ENCODE data around the gene KIF26B.
"Not testable (repeated sequence)": the region's sequence is repeated elsewhere in the genome, so short reads cannot be mapped to it uniquely, and the experiment has no call there.

KIF26B gene

GRCh38 chr1:245672836-245673656 is 518.3 kb downstream of the KIF26B start:
- DNase-seq = not testable (repeated sequence)

DNA sequence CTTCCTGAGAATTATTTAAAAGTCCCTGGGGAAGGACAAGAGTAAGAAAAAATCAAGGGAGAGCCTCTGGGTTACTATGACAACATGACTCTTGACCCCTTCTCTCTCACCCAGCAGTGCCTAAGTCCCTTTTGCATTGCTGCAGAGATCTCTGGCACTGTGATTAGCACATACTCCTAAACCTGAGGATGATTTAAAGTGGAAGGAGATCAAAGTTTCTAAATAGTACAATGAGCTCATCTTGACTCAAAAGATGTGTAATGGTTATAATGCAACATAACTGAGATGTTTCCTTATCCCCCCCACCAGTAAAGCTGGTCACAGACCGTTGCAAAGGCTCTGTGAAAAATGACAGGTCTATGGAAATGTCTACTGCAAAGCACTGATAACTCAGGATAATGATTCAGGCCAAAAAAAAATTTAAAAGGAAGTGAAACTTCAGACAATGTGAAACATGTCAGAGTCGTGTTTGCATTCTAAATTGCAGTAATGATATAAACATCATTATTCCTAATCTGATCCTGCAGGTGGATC is 519.2 kb downstream of the KIF26B start:
- no peak for DNase-seq

GRCh38 chr1:245677461-245678240 is 522.9 kb downstream of the KIF26B start:
- DNase-seq = no peak

GRCh38 chr1:245678860-245679411 is 524.2 kb downstream of the KIF26B start:
- no peak for DNase-seq

- DNase-seq = no peak
Measured at GRCh38 chr1:245679821-245680780, 525.3 kb downstream of the KIF26B start.

- DNase-seq = no peak
Measured at GRCh38 chr1:245682638-245683628, 528.1 kb downstream of the KIF26B start.

DNA sequence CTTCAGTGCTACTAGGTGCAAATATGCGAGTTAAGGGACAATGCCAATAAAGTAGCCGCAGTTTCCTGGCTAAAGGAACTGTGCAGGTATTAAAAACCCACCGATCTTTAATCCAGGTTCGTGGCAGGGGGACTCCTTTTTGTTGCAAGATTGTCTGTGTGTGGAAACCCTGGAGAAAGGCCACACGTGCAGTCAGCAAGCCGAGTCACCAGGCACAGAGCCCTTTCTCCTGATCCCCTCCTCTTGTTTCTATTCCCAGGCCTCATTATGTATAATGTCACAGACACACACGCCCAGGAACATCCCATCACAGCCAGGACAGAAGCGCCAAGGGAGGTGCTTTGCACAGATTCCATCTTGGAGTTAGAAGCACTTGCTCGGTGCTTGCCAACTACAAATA is 528.9 kb downstream of the KIF26B start:
- no peak for DNase-seq

DNA sequence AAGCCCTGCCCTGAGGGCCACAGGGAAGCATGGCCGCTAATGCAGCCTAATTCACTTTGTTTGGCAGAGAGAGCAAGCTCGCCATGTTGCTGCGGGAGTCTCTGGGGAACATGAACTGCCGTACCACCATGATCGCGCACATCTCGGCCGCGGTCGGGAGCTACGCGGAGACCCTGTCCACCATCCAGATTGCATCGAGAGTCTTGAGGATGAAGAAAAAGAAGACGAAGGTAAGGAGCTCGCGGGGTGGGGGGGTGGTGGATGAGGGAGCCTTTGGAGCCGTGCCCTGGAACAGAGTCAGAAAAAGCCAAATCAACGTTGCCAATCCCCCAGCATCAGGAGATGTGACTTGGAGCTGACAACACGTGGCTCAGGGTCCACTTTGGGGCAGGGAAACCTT is 529.4 kb downstream of the KIF26B start:
- no peak for DNase-seq

DNA sequence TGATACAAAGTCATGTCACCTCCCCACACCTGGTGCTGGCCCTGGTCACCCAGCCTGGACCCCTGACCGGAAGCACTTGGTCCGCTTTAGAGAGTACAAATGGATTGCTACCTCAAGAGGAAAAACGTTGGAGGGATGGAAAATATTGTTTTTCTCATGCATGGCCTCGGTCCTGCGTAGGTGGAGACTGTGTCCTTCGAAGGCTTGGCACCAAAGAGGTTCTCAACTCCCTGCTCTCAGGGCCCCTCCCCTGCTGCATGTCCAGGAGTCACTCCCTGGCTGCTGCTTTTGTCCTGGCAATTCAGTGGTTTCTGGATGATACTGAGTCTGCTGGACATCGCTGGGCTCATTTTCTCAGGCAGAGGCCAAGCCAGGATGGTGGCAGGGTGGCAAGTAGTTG is 529.8 kb downstream of the KIF26B start:
- no peak for DNase-seq

DNA sequence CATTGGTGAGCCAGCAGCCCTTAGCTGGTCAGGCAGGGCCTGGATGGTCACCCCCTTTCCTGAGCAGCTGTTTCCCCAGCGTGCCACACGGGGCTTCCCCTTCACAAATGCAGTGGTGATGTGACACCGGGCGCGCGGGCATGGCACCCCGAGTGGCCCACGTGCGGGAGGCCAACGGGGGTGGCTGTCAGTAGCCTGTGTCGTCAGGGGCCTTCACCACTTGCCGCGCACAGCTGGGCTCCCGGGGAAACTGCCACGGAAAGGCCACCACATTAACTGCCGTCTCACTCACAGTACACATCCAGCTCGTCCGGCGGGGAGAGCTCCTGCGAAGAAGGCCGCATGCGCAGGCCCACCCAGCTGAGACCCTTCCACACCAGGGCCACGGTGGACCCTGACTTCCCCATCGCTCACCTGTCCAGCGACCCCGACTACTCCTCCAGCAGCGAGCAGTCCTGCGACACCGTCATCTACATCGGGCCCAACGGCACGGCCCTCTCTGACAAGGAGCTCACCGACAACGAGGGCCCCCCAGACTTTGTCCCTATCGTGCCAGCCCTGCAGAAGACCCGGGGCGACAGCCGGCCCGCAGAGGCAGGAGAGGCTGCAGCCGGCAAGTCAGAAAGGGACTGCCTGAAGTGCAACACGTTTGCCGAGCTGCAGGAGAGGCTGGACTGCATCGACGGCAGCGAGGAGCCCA is 530.5 kb downstream of the KIF26B start:
- DNase-seq = no peak

DNA sequence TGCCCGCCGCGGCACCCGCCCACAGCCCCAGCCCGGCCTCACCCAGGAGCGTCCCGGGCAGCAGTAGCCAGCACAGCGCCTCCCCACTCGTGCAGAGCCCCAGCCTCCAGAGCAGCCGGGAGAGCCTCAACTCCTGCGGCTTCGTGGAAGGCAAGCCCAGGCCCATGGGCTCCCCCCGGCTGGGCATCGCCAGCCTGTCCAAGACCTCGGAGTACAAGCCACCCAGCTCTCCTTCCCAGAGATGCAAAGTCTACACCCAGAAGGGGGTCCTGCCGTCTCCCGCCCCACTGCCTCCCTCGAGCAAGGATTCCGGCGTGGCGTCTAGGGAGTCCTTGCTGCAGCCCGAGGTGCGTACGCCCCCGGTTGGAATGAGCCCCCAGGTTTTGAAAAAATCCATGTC is 531.2 kb downstream of the KIF26B start:
- DNase-seq = no peak

DNA sequence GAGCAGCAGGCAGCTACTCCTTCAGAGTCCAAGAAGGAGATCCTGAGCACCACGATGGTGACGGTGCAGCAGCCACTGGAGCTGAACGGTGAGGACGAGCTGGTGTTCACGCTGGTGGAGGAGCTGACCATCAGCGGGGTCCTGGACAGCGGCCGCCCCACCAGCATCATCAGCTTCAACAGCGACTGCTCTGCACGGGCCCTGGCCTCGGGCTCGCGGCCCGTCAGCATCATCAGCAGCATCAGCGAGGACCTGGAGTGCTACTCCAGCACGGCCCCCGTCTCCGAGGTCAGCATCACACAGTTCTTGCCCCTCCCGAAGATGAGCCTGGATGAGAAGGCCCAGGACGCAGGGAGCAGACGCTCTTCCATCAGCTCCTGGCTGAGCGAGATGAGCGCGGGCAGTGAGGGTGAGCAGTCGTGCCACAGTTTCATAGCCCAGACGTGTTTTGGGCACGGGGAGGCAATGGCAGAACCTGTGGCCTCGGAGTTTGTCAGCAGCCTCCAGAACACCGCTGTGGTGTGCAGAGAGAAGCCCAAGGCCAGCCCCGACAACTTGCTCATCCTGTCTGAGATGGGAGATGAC is 531.8 kb downstream of the KIF26B start:
- no peak for DNase-seq

DNA sequence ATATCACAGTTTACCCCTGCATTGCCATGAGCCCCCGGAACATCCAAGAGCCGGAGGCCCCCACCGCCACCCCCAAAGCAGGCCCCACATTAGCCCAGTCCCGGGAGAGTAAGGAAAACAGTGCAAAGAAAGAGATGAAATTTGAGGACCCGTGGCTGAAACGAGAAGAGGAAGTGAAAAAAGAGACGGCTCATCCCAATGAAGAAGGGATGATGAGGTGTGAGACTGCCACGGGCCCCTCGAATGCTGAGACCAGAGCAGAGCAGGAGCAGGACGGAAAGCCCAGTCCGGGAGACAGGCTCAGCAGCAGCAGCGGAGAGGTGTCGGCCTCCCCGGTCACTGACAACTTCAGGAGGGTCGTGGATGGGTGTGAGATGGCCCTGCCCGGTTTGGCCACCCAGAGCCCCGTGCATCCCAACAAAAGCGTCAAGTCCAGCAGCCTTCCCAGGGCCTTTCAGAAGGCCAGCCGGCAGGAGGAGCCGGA is 532.4 kb downstream of the KIF26B start:
- no peak for DNase-seq

- no peak for DNase-seq
Measured at GRCh38 chr1:245687636-245688535, 533.1 kb downstream of the KIF26B start.

GRCh38 chr1:245688536-245689453 is 534.0 kb downstream of the KIF26B start:
- no peak for DNase-seq

- no peak for DNase-seq
Measured at GRCh38 chr1:245690156-245690690, 535.4 kb downstream of the KIF26B start.

- no peak for DNase-seq
Measured at GRCh38 chr1:245690946-245691541, 536.3 kb downstream of the KIF26B start.
